AG04450 (cell line): Measurements from ENCODE around the gene ZDHHC9. TPM values are rescaled to one million over a fixed set of nuclear protein-coding genes. Genes with fewer than 3 reads are reported as not detected.

ENCODE experiments used
- CTCF ChIA-PET: fragments of 300-600, 350-600 bp; formaldehyde crosslinking; extraction: SDS; loops from one replicate; lab custom pipeline; 2022; ENCODE audit warnings: antibody characterized with exemption, inconsistent platforms; lab: Charles Lee
- POLR2A ChIA-PET: fragments of 350-600 bp; formaldehyde crosslinking; extraction: SDS; loops from one replicate; lab custom pipeline; 2021; ENCODE audit warnings: antibody characterized with exemption, inconsistent platforms; lab: Yijun Ruan, JAX
- DNase-seq: peaks from one replicate; pipeline ENCODE4 v3.0.0-alpha.2; 2011; ENCODE audit warnings: low read depth, low spot score
- H3K27ac ChIP-seq: one replicate; pipeline ENCODE4 v1.5.1; 2012; ENCODE audit warnings: low read depth, low read length, control low read depth
- H3K27me3 ChIP-seq: one replicate; pipeline ENCODE4 v1.6.0; 2012; ENCODE audit warnings: low read length; ENCODE audit not compliant: control insufficient read depth, insufficient read depth
- H3K4me3 ChIP-seq: 2 replicates; pipeline ENCODE4 v1.5.1; 2011; ENCODE audit warnings: mild to moderate bottlenecking, low read depth, low read length, control low read depth
- H3K9me3 ChIP-seq: 2 replicates; pipeline ENCODE4 v1.5.1; 2012; ENCODE audit warnings: low read length; ENCODE audit not compliant: control insufficient read depth, insufficient read depth
- CTCF ChIP-seq: IDR thresholded peaks from 2 replicates; pipeline ENCODE4 v1.5.1; 2011; ENCODE audit warnings: low read depth, low read length, control low read depth, inconsistent platforms
- polyA plus RNA-seq: library from polyadenylated mRNA; depleted of rRNA; stranded (reverse); fragments of >200 nt; gene quantifications from 2 replicates; pipeline ENCODE4 v1.2.3, GENCODE V29; 2011

ZDHHC9 gene
- polyA plus RNA-seq, 1 experiment: 46.0 TPM

- no peak for TF ChIP-seq CTCF
- H3K27me3 ChIP-seq: peaks cover 3% of the 10 kb centered on the region
- H3K4me3 ChIP-seq: no peak overlapping the region
- ChIA-PET POLR2A (no interaction called here), CTCF (no interaction called here)
- H3K27ac ChIP-seq: no peak overlapping the region
- DNase-seq: no peak
- H3K9me3 ChIP-seq: no peaks in the 10 kb centered on the region
Observed at GRCh38 chrX:129780441-129781105, 63.1 kb downstream of the ZDHHC9 start.

DNA sequence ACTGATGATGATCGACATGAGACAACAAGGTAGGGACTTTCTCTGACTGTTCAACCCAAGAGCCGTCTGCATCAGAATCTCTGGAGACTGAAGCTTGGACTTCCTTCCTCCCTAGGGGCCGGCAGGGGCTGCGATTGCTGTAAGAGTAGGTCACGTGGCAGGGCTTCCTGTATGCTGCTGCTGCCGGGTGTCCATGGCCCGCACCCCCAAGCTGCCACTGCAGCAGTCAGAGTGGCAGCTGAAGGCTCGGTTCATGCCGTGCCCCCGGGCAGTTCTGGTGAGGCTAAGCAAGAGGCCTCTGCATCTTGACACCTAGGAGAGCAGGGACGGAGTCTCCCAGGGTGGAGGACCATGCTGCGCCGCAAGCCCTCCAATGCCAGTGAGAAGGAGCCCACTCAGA, 63.9 kb downstream of the ZDHHC9 start, which contains the start of gene SASH3:
TSS of gene SASH3 (plus strand) at position 203 of the 400 bp plus-strand sequence. CDS start at position 352, 149 bp downstream.
- TF ChIP-seq CTCF: no peak
- ChIA-PET CTCF (no interaction called here), POLR2A (no interaction called here)
- H3K27me3 ChIP-seq: peaks cover 3% of the 10 kb centered on the region
- H3K4me3 ChIP-seq: no peak within 1 kb of the TSS
- no peak for DNase-seq
- no peaks in the 10 kb centered on the region for H3K9me3 ChIP-seq
- H3K27ac ChIP-seq: no peak within 1 kb of the TSS

DNA sequence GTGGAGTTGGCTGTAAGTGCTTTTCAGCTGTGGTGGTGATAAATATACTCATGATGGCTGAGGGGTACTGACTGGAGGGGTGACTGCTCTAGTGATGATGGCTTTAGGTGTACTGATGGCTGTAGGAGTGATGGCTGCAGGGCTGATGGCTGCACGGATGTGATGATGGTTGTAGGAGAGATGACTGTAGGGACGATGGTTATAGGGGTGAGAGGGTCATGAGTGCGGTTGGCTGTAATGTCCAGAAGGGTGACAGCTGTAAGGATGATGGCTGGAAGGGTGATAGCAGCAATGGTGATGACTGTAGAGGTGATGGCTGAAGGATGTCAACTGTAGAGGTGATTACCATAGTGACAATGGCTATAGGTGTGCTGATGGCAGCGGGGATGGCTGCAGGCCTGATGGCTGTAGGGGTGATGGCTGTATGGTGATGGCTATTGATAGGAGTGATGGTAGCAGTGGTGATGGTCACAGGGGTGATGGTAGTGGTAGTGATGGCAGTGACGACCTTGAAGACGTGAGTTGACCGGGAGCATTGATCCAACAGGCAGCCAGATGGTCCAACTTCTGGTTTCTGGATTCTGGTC, 64.5 kb downstream of the ZDHHC9 start:
- no peak overlapping the region for H3K27ac ChIP-seq
- no peak for DNase-seq
- H3K4me3 ChIP-seq: no peak overlapping the region
- H3K27me3 ChIP-seq: peaks cover 3% of the 10 kb centered on the region
- CTCF ChIA-PET: no interaction called here
- no peak for TF ChIP-seq CTCF
- POLR2A ChIA-PET: no interaction called here
- no peaks in the 10 kb centered on the region for H3K9me3 ChIP-seq

- no peaks in the 10 kb centered on the region for H3K27me3 ChIP-seq
- DNase-seq: no peak
- no peak overlapping the region for H3K27ac ChIP-seq
- H3K9me3 ChIP-seq: no peaks in the 10 kb centered on the region
- TF ChIP-seq CTCF: no peak
- no peak overlapping the region for H3K4me3 ChIP-seq
- CTCF ChIA-PET: no interaction called here
- POLR2A ChIA-PET: no interaction called here
Observed at GRCh38 chrX:129777218-129778030, 66.3 kb downstream of the ZDHHC9 start.
